ENCODE results near the gene FARSA.
A peak's percentile ranks its signal among the peaks of the same experiment; 100 is the strongest.
"Not testable (repeated sequence)": the region's sequence is repeated elsewhere in the genome, so short reads cannot be mapped to it uniquely, and the experiment has no call there.

Gene FARSA

DNA sequence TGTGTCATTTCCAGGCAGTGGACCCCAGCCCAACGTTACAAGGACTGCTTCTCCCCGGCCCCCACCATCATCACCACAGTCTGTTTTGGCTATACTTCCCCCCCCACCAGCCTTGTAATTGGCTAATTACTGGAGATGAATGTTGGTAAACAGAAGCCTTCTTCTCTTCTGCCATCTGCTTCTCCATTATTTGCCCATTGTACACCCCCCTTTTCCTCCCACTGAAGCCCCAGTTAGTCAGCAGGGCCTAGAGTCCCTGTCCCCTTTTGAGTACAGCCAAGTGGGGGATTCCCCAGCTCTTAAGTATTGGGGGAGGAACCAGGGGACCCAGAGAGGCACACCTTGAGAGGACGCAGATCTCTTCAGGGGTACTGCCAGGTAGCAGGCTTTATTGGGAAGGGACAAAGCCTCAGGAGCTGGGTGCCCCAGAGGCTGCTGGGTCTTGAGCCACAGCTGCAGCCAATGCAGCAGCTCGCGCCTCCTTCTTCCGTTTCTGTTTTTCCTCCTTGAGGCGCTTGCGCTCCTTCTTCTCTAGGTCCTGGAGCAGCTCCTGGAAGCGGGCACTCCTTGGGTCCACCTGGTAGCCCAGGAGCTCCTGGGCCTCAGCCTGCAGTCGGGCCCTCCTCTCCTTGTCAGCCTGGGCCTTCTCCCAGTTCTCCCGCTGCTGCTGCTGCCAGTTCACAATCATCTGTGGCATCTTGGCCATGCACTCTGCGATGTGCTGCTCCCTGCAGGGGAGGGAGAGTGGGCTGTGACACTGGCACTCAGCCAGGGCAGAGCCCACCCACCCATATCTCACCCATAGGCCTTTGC is 20.5 kb upstream of the FARSA start:
- no peak for DNase-seq (ENCODE audit: low spot score)

DNA sequence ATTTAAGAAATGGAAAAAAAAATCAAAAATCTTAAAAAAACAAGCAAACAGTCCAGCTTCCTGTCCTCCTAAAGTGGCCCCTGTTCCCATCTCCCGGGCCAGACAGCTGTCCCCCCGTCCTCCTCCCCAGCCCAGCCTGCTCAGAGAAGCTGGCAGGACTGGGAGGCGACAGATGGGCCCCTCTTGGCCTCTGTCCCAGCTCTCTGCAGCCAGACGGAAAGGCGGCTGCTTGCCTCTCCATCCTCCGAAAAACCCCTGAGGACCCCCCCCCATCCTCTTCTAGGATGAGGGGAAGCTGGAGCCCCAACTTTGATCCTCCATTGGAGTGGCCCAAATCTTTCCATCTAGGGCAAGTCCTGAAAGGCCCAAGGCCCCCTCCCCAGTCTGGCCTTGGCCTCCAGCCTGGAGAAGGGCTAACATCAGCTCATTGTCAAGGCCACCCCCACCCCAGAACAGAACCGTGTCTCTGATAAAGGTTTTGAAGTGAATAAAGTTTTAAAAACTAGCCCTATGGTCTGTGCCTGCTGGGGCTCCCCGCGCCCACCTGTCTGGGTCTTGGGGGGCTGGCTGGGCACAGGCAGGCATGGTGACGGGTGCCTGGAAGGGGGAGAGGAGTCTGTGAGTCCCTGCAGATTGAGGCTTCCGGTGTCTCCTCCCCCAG is 19.8 kb upstream of the FARSA start:
- no peak for DNase-seq (ENCODE audit: low spot score)

DNA sequence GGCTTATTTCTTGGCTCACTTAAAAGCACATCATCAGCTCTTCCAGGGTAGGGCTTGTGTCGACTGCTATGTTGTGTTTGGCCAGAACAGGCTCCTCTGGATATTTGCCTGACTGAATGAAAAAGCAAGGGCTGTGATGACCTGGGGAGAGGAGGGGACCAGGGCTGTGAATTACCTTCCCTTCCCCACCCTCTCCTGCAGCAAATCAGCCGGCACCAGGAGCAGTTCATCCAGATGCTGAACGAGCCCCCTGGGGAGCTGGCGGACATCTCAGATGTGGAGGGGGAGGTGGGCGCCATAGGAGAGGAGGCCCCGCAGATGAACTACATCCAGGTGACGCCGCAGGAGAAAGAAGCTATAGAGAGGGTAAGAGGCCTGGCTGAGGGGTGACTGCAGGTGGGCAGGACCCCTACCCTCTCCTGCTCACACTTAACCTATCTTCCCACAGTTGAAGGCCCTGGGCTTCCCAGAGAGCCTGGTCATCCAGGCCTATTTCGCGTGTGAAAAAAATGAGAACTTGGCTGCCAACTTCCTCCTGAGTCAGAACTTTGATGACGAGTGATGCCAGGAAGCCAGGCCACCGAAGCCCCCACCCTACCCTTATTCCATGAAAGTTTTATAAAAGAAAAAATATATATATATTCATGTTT is 19.1 kb upstream of the FARSA start:
- no peak for DNase-seq (ENCODE audit: low spot score)

DNA sequence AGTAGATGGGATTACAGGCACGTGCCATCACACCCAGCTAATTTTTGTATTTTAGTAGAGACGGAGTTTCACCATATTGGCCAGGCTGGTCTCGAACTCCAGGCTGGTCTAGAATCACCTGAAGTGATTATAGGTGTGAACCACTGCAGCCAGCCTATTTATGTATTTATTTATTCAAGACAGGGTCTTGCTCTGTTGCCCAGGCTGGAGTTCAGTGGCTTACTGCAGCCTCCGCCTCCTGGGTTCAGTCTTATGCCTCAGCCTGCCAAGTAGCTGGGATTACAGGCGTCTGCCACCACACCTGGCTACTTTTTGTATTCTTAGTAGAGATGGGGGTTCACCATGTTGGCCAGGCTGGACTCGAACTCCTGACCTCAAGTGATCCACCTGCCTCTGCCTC is 18.5 kb upstream of the FARSA start:
- not testable (repeated sequence) for DNase-seq (ENCODE audit: low spot score)

DNA sequence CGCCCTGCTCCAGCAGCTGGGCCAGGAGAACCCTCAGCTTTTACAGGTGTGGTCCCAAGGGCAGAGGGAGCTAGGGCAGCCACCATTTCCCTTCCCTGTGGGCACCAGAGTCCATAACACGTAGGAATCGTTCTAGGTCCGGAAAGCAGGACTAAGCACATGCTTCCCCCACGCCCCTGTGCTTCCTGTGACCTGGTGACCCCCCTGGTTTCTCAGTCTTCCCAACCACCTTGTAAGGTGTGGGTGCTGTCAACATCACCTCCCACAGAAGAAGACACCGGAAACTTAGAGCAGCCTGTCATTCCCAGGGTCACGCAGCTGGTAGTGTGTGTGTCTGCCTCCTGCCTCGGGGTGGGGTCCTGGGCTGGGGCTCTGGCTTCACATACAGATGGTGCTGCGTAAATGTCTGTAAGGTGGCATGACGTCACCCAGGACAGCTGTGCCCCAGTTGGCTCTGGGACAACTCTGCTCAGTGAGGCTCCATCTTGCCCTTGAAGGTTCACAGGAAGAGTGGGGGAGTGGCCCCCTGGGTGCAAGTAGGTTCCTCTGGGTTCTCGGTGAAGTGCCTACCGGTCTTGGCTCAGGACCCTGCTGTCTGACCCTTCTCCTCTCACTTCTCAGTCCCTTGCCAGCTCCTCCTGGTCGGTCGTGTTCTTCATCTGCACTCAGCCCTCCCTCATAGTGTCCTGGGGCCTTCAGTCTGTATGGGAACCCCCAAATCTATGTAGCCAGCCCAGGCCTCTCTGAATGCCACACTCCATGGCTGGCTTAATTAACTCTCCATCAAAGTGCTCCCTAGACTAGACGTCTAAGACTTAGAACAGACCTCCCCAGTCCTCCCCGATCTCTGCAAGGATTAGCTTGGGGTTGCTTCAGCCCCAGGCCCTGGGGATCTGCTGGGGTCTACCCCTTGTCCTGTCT is 16.1 kb upstream of the FARSA start:
- no peak for DNase-seq (ENCODE audit: low spot score)

DNA sequence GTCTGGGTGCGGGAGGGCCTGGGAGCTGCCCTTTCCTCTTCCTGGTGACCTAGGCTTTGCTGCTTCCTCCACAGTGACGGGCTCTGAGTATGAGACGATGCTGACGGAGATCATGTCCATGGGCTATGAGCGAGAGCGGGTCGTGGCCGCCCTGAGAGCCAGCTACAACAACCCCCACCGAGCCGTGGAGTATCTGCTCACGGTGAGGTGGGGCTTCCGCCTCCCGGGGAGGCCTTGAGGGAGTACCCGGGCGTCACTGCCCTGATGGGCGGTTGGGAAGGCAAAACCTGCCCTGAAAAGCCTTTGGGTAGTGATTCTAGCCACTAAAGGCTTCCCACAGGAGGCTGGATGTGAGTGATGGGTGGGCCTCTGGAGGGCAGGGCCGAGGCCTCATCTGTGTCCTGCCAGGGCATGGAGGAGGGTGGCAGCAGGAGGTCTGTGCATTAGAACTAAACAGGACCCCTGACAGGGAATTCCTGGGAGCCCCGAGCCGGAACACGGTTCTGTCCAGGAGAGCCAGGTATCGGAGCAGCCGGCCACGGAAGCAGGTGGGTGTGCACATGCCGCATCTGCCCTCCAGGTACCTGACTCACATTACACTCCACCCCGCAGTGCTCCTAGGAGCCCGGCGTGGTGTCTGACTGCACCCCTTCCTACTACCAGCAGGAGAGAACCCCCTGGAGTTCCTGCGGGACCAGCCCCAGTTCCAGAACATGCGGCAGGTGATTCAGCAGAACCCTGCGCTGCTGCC is 15.3 kb upstream of the FARSA start:
- no peak for DNase-seq (ENCODE audit: low spot score)

DNA sequence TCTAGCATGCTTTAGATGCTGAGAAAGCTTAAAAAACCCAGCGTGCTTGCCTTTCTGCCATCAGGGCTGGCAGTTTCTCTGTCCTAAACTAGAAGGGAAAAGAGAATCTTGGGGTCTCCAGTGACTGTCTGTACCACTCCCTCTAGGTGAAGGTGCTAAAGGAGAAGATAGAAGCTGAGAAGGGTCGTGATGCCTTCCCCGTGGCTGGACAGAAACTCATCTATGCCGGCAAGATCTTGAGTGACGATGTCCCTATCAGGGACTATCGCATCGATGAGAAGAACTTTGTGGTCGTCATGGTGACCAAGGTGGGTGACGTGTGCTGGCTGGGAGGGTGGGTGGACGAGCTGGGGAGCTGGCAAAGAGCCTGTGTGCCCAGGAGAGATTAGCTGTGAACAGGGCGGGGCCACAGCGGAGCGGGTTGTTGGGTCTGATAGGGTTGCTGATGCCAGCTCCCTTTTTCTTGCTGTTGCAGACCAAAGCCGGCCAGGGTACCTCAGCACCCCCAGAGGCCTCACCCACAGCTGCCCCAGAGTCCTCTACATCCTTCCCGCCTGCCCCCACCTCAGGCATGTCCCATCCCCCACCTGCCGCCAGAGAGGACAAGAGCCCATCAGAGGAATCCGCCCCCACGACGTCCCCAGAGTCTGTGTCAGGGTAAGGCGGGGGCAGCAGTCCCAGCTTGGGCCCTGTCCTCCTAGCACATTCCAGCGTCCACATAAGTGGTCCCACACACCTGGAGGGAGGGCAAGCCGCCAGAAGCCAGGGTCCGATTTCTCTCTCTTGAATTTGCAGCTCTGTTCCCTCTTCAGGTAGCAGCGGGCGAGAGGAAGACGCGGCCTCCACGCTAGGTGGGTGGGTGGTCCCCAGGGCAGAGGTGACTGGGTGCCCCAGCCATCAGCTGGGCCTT is 14.4 kb upstream of the FARSA start:
- no peak for DNase-seq (ENCODE audit: low spot score)

DNA sequence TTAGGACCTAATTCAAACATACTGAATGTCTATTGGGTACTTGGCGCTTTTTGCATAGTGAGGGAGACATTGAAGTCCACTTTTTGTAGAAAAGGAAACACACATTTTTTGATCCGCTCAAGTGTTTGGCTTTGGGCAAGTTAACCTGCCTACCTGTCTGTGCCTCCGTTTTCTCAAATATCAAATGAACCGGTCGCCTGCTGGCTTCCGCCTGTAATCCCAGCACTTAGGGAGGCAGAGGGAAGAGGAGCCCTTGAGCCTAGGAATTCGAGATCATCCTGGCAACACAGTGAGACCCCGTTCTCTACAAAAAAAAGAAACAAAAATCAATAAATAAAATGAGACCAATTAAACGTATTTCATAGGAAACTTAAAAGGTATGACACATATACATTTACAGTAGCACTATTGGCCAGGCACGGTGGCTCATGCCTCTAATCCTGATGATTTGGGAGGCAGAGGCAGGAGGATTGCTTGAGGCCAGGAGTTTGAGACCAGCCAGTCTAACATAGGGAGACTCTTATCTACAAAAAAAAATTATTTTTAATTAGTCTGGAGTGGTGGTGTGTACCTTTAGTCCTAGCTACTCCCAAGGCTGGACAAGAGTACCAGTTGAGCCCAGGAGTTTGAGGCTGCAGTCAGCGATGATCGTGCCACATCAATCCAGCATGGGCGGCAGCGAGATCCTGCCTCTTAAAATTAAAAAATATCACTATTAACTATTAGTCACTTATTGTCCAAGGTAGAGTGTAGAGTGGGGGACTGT is 13.4 kb upstream of the FARSA start:
- no peak for DNase-seq (ENCODE audit: low spot score)

DNA sequence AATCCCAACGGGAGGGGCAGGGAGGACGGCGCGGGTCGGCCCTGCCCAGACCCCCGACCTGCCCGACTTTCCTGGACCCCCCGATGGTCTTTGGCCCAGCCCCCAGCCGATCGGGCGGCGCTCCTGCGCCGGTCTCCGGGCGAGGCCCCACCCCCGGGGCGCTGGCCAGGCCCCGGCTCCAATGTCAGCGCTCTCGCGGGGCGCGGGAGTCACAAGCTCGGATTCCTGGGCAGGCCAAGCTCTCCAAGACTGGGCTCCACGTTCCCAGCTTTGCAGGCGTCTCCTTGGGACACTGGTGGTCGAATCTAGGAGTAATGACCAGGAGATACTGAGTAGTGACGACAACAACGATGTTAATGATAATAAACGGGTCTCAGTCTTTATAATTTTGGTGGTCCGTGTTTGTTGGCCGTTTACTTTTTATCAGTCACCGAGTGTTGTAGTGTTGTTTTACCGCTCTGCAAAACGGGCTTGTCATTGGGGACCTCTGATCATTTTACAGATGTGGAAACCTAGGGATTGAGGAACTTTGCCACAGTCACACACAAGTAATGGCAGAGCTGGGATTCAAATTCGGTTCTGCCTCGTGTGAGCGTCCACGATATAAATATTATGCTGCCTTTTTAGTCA is 12.7 kb upstream of the FARSA start:
- peak; percentile 27 for DNase-seq (ENCODE audit: low spot score)

DNA sequence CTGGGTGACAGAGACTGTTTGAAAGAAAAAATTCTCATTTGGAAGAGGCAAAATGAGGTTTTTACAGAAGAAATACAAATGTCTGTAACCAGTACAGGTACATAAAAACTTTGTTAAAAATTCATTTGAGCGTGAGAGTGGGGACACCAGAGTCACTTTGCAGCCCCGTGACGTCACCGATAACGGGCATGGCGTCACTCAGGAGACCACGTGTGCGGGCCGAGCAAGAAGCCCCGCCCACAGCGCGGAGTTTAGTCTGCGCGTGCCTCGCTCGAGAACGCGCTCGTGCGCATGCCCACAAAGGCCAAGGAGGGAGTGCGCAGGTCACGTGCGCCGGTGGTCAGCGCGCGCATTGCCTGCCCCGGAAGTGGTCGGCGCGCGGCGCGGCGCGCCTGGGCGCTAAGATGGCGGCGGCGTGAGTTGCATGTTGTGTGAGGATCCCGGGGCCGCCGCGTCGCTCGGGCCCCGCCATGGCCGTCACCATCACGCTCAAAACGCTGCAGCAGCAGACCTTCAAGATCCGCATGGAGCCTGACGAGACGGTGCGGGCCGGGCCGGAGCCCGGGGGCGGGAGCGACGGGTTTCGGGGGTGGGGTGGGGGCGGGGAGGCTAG is 12.1 kb upstream of the FARSA start, which contains the start of gene RAD23A:
Gene RAD23A (plus strand): TSS at position 384 of the 613 bp plus-strand sequence. CDS start 87 bp downstream, at position 471.
- peak; percentile 96 for DNase-seq (ENCODE audit: low spot score)

DNA sequence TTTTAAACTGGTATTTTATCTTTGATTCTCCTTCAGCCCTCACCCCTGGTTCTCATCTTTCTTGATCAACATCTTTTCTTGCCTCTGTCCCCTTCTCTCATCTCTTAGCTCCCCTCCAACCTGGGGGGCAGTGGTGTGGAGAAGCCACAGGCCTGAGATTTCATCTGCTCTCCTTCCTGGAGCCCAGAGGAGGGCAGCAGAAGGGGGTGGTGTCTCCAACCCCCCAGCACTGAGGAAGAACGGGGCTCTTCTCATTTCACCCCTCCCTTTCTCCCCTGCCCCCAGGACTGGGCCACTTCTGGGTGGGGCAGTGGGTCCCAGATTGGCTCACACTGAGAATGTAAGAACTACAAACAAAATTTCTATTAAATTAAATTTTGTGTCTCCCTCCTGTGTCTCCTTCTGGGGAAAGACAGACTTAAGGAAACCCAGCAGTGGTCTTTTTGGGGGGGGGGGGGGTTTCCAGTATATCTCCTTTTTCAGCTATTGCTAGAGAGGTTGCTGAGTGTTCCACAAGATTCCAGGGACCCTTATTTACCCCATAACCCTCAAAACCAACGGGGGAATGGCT is 10.7 kb upstream of the FARSA start:
- no peak for DNase-seq (ENCODE audit: low spot score)

DNA sequence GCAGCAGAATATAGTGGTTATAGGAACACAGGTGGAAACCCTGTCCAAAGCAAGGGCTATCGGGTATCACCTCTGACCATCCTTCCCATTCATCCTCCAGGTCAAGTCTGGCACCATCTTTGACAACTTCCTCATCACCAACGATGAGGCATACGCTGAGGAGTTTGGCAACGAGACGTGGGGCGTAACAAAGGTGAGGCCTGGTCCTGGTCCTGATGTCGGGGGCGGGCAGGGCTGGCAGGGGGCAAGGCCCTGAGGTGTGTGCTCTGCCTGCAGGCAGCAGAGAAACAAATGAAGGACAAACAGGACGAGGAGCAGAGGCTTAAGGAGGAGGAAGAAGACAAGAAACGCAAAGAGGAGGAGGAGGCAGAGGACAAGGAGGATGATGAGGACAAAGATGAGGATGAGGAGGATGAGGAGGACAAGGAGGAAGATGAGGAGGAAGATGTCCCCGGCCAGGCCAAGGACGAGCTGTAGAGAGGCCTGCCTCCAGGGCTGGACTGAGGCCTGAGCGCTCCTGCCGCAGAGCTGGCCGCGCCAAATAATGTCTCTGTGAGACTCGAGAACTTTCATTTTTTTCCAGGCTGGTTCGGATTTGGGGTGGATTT is 10.0 kb upstream of the FARSA start:
- no peak for DNase-seq (ENCODE audit: low spot score)

DNA sequence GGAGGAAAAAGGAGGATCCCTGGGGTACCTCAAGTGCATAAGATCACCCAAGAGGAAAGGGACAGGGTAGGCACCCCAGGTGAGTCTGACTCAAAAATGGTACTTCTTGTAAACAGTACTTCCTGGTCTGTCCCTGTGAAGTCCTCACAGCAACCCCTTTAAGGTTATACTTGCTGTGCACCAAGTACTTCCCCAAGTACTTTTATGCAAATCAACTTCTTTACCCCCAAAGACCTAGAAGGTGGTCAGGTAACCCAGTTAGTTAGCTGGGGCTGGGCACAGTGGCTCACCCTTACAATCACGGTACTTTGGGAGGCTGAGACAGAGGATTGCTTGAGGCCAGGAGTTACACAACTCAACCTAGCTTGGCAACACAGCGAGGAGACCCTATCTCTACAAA is 7.4 kb upstream of the FARSA start:
- no peak for DNase-seq (ENCODE audit: low spot score)

DNA sequence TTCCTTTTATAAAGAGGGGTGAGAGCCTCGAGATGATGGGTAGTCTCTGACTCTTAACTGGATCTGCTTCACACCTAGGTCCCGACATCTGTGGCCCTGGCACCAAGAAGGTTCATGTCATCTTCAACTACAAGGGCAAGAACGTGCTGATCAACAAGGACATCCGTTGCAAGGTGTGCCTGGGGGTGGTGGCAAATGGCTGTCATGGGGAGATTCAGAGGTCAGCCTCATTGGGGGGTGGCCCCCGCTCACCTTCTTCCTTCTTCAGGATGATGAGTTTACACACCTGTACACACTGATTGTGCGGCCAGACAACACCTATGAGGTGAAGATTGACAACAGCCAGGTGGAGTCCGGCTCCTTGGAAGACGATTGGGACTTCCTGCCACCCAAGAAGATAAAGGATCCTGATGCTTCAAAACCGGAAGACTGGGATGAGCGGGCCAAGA is 6.5 kb upstream of the FARSA start:
- DNase-seq (ENCODE audit: low spot score): no peak

DNA sequence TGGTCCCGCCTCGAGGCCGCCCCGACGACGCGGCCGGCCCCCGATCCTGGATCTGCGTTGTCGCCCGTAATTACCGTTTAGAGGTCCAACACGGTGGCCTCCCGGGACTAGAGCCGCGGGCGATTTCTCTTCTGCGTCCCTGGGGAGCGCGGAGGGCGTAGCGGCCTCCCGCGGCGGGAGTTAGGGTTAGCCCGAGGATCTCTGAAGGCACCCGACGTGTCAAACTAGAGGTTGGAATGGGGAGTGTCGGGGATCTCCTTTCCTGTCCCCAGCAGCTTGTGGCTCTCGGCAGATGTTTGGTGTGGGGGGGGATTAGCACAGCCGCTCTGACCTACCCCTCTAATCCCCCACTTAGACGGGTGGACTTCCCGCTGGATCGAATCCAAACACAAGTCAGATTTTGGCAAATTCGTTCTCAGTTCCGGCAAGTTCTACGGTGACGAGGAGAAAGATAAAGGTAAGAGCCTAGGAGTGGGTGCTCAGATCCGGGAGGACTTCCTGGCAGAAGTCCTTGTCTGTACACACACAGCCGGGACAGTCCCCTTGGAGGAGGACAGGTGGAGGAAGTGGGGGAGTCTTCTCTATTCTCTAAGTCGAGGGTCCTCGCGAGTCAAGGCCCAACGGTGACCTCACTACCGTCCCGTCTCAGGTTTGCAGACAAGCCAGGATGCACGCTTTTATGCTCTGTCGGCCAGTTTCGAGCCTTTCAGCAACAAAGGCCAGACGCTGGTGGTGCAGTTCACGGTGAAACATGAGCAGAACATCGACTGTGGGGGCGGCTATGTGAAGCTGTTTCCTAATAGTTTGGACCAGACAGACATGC is 5.5 kb upstream of the FARSA start:
- DNase-seq (ENCODE audit: low spot score): peak; percentile 25

DNA sequence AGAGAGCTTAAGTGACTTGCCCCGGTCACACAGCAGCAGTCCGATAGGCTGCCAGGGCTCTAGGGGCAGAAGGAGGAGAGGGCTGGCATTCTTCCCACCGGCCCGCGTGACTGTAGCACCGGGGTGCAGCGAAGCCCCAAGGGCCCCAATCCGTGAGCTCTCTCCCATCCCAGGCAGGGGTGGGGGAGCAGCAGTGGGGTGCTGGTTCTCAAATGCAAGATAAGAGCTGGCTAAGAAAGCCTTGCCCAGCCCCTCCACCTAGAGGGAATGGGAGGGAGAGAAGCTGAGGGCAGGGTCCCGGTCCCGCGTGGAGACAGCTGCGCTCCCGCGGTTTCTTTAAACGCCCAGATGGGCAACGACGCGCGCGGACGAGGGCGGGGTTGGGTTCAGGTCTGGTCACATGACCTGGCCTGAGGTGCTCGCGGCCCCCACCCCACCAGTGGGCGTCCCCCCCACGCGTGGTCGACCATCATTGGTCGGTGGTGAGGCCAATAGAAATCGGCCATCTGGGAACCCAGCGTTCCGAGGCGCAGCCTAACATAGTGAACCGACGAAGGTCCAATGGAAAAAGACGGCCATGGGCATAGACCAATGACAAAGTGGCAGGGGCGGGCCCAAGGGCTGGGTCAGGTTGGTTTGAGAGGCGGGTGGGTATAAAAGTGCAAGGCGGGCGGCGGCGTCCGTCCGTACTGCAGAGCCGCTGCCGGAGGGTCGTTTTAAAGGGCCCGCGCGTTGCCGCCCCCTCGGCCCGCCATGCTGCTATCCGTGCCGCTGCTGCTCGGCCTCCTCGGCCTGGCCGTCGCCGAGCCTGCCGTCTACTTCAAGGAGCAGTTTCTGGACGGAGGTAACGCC is 4.6 kb upstream of the FARSA start, which contains the start of gene CALR:
Gene CALR (plus strand): TSS at position 683 of the 852 bp plus-strand sequence. CDS start 71 bp downstream, at position 754.
- DNase-seq (ENCODE audit: low spot score): peak; percentile 99

All from CD4-positive, alpha-beta T cell treated with Interleukin-6 at 100 ng/mL for 8 hours (primary cell).